NCI-H128 (cell line): ENCODE data around the gene RPL10A.
"Not testable (repeated sequence)": the region's sequence is repeated elsewhere in the genome, so short reads cannot be mapped to it uniquely, and the experiment has no call there.

Source experiments
- DNase-seq: peaks from one replicate; lab custom pipeline; 2025; ENCODE audit not compliant: unreplicated experiment; lab: John Stamatoyannopoulos, UW

RPL10A gene

DNA sequence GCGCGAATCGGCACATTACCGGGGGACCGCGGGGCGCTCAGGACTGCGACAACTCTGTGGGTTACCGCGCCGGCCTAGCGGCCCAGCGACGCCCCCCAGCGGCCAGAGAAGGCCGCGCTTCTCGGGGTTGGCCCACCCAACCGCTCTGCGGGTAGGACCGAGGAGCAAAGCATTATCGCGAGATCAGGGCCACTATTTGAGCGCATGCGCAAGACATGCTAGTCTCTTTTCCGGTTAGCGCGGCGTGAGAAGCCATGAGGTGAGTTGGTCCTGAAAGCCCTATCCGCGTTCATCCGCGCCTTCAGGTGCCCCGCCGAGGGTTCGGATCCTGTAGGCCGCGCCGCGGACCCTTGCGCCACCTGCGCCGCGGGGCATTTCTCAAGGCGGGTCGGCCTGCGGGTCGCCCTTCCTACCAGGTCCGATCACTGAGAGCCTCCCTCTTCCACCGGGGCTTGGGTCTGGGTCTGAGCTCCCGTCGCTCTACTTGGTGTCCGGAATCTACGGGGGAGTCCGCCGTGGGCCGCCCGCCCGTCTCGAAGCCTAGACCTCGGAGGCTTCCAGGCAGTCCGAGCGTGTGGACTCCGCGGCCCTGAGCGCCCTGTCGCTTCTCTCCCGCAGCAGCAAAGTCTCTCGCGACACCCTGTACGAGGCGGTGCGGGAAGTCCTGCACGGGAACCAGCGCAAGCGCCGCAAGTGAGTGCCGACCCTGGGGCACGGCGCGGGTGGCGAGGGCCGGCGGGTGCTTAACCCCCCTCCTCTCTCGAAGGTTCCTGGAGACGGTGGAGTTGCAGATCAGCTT lies at the start of gene RPL10A:
Gene RPL10A, plus strand, starts transcription at position 221 of the 799 bp plus-strand sequence. Its CDS starts 34 bp downstream, at position 255.
- DNase-seq, result peak; percentile 88

DNA sequence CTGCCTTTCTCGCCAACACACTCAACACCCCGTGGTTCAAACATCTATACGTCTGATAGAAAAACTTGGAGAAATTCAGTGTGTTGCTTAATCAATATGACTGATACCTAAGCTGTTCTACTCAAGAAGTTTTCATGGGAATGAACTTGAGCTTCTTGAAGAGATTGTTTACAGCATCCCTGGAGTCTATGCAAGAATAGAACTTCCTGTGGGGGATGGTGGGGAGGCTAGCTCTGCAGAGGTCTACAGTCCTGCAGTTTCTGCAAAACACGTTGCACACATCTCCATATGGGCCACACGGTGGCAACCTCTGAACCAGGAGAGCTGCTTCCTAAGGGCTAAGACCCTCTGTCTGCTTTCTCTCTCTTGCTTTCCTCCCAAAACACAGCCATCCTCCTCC lies 48.8 kb upstream of the RPL10A start:
- no peak for DNase-seq

DNA sequence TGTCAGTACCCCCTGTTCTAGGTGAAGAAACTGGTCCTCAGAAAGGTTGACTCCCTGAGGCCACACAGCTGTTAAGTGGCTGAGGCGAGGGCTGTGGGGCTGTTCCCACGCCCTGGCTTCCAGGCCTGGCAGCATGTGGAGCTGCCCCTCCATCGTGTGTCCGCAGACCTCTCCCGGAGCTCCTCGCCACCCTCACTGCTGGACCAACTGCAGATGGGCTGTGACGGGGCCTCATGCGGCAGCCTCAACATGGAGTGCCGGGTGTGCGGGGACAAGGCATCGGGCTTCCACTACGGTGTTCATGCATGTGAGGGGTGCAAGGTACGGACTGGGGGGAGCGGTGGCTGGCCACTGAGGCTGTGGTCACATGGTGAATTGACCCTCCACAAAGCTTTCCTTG lies 48.2 kb upstream of the RPL10A start:
- DNase-seq, result no peak

DNA sequence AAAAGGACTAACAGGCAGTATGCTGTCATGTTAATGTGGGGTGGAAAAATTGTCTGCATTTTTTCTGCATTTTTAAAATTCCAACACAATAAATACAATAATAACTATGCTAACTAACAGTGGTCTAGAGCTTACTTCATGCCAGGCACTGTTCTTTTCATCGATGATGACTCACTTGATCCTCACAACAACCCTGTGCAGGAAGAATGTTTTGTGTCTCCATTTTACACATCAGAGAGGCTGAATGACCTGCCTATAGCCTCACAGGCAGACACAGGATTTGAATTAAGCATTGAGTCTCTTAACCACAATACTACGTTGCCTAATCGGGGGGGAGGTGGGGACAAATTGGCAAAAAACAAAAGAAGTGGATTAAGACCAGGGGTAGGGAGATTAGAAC lies 42.9 kb upstream of the RPL10A start:
- no peak for DNase-seq

DNA sequence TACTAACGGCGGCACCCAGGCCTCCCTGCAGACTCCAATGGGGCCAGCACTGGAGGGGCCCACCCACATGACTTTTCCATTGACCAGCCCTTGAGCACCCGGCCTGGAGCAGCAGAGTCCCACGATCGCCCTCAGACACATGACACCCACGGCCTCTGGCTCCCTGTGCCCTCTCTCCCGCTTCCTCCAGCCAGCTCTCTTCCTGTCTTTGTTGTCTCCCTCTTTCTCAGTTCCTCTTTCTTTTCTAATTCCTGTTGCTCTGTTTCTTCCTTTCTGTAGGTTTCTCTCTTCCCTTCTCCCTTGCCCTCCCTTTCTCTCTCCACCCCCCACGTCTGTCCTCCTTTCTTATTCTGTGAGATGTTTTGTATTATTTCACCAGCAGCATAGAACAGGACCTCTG lies 42.1 kb upstream of the RPL10A start:
- DNase-seq, result no peak

DNA sequence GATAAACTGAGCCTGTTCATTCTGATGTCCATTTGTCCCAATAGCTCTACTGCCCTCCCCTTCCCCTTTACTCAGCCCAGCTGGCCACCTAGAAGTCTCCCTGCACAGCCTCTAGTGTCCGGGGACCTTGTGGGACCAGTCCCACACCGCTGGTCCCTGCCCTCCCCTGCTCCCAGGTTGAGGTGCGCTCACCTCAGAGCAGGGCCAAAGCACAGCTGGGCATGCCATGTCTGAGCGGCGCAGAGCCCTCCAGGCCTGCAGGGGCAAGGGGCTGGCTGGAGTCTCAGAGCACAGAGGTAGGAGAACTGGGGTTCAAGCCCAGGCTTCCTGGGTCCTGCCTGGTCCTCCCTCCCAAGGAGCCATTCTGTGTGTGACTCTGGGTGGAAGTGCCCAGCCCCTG lies 40.8 kb upstream of the RPL10A start:
- no peak for DNase-seq

DNA sequence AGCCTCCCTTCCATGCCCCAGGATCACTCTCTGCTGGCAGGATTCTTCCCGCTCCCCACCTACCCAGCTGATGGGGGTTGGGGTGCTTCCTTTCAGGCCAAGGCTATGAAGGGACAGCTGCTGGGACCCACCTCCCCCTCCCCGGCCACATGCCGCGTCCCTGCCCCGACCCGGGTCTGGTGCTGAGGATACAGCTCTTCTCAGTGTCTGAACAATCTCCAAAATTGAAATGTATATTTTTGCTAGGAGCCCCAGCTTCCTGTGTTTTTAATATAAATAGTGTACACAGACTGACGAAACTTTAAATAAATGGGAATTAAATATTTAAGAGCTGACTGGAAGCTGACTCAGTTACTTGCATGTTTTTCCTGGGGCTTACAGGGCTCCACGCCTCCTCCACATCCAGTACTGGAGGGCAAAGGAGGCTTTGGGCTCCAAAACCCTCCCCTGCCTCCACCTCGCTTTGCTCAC lies 40.3 kb upstream of the RPL10A start:
- no peak for DNase-seq

DNA sequence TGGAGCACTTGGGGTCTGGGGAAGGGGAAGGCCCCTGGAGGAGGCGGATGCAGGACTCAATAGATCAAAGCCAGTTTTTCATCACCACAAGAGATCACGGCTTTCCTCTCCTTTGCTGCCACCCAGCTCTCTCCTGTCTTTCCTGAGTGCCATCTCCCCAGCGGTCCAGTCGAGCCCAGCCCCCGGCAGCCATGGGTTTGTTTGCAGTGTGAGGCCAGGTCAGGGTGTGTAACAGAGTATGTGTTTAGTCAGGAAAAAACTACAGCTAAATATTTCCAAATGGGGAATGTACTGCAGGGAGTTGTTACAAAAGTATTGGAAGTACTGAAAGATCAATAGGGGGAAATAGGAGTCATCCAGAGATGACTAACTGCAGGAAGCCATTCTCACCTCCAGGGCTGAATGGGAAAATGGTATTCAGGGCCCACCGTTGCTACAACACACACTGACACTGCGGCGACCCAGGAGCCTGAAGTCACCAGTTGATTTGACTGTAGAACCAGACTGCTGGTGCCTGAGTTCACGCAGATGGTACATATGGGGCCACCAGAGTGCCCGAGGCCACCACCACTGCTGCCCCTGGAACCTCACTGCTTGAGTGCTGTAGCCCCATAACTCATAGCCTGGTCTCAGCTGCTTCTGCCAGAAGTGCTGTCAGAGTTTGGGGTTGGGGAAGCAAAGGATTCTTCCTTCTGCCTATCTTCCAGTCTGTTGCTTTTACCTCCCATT lies 39.6 kb upstream of the RPL10A start:
- no peak for DNase-seq

DNA sequence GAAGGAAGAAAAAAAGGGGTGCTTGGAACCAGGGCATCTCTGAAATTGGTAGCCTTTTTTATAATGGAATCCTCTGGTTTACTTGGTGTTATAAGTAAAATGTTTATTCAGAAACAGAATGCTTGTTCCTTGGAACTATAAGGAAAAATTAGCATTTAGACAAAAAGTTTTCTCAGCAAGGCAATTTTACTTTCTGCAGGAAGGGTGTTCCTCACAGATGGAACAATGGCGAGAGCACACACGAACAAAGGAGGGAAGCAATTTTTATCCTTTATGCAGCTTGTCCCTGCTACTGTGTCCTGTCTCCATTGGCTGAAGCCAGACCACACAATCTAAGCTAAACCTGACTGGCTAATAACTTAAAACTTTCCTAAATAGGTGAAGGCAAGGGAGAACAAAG lies 38.7 kb upstream of the RPL10A start:
- no peak for DNase-seq

DNA sequence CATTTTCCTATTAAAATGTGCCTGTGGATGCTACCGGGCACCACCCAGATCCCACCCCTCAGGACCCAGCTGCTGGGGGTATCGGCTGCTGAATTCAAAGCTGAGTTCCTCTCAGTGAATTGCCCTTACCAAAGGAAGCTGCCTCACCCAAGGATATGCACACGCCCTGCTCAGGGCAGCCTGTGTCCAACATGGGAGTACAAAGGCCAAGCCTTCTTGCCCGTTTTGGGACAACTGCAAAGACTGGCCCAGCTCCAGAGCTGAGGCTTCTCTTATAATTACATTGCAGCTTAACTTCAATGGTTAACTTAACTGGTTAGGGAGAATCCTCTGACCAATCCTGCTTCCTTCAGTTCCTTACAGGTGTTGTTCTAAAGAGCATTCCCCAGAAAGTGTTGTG lies 35.9 kb upstream of the RPL10A start:
- no peak for DNase-seq

DNA sequence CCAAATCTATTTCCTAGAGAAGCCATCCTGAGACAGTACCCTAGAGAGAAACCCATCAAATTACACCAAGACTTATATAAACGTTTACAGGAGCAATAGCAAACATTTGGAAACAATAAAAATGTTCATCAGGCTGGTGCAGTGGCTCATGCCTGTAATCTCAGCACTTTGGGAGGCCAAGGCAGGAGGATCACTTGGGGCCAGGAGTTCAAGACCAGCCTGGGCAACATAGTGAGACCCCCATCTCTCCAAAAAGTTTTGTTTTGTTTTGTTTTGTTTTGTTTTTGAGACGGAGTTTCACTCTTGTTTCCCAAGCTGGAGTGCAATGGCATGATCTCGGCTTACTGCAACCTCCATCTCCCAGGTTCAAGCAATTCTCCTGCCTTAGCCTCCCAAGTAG lies 35.5 kb upstream of the RPL10A start:
- DNase-seq, result not testable (repeated sequence)

DNA sequence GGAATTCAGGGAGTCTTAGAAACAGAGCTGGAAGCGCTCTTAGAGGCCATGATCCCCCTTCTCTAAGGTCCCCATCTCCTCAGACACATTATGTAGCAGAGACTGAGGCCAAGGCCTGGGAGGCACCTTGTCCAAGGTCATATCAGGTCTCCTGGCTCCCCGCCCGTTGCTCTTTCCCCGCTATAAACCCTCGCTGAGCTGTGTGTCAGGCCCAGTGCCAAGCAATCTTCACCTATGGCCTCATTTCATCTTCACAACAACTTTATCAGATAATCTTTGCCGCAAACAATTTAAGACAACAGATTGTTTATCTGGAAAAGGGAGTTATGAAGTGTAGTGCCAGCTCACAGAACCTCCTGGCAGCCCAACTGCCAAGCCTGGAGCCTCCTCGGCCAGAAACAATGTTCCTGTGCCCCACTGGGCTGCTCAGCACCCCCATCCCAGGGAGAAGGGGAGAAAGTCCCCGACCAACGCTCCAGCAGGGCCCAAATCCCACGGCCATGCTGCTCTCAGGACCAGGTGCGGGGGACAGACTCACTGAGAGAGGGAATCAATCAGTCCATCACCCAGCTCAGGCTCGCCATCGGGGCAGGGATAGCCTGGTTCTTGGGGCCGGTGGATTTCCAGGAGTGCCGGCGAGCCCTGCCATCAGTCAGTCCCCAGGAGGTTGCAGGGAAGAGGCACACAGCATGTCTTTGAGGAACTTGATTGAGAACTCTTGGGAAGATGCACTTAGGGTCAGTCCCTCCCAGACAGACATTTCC lies 32.9 kb upstream of the RPL10A start:
- DNase-seq, result no peak

DNA sequence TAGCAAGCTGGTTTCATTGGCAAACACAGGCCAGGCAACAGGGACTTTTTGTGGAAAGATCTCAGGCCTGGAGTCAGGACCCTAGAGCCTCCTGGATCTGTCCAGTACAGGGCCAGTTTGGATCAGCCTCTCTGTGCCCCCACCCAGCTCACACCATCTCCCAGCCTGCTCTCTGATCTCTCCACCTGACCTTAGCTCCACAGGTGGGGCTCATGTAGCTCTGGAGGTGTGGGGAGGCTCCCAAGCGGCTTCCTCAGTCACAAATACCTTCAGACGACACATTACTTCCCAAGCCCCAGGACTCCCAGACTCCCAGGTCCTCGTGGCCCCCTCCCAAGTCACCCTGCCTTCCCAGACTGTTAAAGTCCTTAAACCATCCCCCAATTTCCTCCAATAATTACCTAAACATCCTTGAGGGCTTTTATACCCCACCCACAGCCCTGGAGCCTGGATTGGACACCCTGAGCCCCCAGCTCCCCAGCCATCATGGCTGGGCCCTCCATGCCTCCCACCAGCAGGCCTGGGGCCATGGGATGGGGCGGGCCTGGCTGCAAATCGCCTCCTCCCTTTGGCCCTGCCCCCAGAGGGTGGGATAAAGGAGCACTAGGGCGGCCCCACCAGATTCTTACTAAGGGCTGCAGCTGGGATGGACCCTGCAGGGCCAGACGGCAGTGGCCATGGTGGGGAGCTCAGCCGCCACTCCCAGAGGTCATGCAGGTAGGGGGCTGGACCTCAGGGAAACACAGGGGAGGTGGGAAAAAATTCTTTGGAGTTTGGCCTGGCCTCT lies 31.9 kb upstream of the RPL10A start:
- no peak for DNase-seq

DNA sequence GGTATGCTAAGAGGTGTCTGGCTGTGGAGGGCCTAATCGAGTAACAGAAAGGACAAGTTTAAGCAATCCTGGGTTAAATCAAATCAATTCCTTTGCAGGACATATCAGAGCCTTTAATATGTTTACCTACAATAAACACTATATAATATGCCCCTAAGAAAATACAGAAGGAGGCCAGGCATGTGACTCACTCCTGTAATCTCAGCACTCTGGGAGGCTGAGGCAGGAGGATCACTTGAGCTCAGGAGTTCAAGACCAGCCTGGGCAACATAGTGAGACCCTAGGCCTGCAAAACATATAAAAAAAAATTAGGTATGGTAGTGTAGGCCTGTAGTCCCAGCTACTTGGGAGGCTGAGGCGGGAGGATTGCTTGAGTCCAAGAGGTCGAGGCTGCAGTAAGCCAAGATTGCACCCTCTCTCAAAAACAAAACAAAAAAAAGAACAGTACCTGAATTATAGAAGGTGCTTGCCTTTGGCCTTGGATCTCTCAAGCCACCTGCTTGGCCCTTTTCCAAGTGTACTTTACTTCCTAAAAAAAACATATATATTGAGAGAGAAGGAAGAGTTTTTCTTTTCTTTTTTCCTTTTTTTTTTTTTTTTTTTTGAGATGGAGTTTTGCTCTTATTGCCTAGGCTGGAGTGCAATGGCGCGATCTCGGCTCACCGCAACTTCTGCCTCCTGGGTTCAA lies 29.7 kb upstream of the RPL10A start:
- not testable (repeated sequence) for DNase-seq

DNA sequence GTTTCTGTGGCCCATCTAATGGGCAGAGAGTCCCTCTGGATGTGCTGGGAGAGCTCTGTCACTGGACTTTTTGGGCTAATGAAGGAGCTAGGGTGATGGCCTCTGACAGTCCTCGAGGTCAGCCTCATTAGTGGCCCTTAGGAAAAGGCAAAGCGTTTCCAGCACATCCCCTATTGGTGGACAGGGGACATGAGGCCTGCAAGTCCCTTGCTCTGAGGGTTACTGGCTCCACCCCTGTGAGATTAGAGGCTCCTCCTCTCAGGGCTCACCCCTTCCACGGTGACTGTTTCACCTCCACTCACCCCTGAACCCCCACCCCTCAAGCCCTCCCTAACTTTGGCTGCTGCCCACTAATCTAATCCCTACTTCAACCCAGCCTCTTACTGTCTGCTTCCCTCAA lies 28.9 kb upstream of the RPL10A start:
- no peak for DNase-seq

DNA sequence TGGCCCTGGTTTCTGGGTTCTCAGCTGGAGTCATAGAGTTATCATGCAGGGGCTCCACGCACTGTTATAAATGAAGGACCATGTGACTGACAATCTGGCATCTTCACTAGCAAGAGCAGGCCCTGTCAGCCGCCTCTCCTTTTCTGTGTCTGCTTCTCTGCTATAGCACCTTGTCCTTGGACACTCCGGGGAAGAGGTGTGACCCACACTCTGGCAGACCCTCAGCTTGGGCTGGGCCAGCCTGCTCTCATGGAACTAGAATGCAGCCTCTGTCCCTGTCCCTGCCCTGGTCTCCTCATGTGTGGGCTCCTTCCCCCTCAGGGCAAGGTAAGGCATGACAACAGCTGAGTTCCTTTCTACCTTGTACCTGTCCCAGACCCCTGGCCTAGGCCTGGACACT lies 27.0 kb upstream of the RPL10A start:
- DNase-seq, result no peak

DNA sequence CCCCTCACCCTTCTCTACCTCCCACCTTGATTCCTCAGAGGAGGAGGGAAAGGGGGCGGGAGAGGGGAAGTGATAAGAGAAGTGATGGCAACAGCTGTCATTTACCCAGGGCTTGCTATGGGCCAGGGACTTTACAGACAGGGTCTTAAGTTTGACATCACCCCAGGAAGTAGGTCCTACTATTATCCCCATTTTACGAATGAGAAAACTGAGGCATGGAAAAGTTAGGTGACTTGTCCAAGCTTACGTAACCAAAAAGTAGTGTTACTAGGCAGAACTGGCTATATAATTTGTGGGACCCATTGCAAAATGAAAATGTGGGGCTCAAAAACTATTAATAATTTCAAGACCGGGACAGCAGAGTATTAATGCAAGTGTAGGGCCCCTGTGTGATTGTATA lies 26.6 kb upstream of the RPL10A start:
- no peak for DNase-seq

DNA sequence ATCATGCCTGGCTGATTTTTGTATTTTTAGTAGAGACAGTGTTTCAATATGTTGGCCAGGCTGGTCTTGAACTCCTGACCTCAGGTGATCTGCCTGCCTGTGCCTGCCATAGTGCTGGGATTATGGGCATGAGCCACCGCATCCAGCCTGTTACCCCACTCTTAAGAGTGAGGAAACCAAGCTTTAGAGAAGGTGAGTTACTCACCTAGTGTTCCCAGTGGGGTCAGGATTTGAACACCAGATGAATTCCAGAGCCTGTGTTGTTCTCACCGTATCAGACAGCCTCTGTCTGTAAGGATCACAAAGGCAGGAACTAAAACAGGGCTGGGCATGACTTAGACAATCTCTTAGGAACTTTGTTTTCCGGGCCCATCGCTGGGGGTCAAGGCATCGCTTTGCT lies 25.5 kb upstream of the RPL10A start:
- DNase-seq, result no peak

DNA sequence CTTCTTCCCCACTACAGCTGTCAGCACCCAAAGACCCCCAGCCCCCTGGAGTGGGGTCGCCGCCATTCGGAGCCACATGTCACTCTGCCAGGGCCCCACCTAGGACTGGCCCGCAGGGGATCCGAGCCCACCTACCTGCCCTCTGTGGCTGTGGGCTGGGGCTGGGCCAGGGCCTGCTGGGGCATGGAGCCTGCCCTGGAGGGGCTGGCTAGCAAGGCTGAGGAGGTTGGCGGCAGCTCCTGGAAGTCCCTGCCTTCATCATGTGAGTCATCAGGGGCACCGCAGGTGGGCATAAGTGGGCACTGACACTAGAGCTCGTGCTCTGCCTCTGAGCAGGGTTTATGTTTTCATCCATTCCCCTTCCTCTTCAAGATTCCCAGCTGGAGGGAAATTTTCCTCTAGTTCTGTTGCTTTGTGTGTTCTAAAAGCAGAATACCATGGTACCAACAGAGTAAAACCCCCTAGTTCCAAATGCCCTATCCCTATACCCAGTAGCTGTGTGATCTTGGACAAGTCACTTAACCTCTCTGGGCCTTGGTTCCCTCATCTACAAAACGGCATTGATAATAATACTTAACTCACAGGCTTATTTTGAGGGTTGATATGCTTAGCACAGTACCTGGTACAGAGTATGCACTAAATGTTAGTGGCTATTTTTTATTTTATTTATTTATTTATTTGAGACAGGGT lies 24.7 kb upstream of the RPL10A start:
- DNase-seq, result no peak

DNA sequence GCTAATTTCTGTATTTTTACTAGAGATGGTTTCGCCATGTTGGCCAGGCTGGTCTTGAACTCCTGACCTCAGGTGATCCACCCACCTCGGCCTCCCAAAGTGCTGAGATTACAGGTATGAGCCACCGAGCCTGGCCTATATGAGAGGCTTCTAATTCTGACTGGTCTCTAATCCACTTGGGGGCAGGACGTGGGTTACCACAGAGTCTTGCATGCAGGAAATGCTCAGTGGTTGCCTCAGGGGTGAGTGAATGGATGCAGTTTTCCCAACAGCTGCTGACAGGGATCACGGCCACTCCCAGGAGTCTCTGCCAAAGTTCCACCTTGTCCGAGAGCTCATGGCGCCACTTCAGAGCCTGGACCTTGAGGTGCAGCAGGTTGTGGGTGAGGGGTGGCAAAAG lies 22.5 kb upstream of the RPL10A start:
- DNase-seq, result no peak
